ENCODE data around the gene OBSCN. TPM values are rescaled to one million over a fixed set of nuclear protein-coding genes. Genes with fewer than 3 reads are reported as not detected.

The OBSCN gene
- total RNA-seq, 2 experiments from 2014 or later, result 5.7 to 10.4 TPM

DNA sequence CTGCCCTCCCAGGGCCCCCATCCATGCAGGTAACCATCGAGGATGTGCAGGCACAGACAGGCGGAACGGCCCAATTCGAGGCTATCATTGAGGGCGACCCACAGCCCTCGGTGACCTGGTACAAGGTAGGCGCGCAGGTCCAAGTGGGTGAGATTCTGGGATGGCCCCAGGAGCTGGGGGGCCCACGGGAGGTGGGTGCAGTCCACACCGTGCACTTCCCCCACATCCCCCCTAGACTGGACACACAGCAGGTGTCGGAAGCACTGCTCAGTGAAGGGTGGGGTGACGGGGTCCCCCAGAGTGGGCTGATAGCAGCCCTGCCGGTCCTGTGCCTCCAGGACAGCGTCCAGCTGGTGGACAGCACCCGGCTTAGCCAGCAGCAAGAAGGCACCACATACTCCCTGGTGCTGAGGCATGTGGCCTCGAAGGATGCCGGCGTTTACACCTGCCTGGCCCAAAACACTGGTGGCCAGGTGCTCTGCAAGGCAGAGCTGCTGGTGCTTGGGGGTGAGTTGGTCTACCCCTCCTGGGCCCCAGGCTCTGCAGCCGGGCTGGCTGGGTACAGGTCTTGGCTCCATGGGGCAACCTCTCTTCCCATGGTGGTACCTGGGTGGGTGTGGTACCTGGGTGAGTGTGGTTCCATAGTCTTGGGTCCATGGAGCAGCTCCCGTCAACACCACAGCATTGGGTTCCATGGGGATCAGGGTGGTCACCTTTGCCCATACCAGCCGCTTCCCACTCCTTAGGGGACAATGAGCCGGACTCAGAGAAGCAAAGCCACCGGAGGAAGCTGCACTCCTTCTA, 158.4 kb downstream of the OBSCN start:
- ATAC-seq, result no peak

DNA sequence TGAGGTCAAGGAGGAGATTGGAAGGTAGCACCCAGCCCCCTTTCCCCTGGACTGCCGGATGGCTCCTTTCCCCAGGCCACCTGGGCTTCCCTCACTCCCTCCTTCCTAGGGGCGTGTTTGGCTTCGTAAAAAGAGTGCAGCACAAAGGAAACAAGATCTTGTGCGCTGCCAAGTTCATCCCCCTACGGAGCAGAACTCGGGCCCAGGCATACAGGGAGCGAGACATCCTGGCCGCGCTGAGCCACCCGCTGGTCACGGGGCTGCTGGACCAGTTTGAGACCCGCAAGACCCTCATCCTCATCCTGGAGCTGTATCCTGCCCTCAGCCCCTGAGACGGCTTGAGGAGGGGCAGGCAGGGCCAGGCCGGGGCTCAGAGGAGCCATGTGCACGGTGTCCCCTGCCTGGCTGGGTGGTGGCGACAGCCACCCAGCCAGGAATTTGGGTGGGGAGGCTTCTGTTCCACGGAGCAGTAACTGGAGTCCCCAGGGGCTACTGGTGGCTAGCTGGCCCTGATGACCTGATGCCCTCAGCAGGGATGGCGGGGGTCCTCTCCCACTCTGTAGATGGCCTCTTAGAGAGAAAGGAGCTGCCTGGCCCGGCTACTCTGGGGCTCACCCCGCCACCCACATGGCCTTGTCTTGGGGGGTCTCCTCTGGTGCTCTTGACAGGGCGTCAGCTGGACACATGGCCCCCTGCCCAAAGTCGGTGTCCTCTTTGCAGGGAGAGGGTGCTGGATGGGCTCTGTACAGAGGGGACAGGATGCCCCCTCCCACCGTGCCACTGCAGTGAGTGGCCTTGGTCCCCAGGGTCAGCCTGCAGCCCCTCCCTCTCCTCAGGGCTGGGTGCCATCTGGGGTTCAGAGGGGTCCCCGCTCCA, 159.3 kb downstream of the OBSCN start:
- no peak for DNase-seq
- H3K36me3 Mint-ChIP-seq, result no peaks in the 10 kb centered on the region
- peaks cover 2% of the 10 kb centered on the region for H3K4me1 Mint-ChIP-seq

More for the DNA sequence above, 158.4 kb downstream of the OBSCN start:
- H3K27ac Mint-ChIP-seq, result no peak overlapping the region
- CTCF ChIA-PET, result no interaction called here
- no peaks in the 10 kb centered on the region for H3K27me3 Mint-ChIP-seq
- H3K36me3 Mint-ChIP-seq, result no peaks in the 10 kb centered on the region
- no peak overlapping the region for H3K4me3 Mint-ChIP-seq
- H3K4me1 Mint-ChIP-seq, result peaks cover 2% of the 10 kb centered on the region
- DNase-seq, result no peak
- no peaks in the 10 kb centered on the region for H3K9me3 Mint-ChIP-seq (ENCODE audit: low read depth)

DNA sequence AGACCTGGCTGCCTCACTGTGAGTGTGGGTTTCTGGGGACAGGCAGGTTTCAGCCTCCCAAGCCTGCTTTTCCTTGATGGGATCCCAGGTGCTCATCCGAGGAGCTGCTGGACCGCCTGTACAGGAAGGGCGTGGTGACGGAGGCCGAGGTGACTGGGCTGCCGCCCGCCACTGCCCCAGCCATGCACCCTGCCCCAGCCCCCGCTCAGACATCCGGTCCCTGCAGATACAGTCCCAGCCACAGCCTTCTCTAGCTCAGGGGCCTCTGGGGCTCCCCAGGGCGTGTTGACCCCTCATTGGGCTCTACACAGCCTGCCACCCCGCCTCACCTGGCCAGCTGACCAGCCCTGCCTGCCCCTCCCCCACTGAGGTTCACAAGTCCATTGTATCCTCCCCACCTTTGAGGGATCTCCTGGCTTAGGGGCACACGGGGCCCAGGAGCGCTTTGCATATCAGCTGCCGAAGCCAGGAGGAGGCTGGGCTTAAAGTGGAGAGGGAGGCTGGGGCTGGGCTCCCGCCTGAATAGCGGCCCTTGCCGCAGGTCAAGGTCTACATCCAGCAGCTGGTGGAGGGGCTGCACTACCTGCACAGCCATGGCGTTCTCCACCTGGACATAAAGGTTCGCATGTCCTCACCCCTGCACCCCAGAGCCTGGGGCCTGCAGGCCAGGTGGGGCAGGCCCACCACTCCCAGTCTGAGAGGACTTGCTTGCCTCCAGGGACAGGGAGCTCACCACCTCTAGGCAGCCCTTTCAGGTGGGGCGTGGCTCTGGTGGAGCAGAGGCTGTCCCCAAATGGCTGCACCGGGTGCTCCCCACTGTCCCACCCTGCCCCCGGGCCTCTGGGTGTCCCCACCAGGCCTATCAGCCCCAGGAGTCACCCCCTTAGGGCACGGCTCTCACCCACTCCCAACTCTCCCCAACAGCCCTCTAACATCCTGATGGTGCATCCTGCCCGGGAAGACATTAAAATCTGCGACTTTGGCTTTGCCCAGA, 160.3 kb downstream of the OBSCN start:
- ATAC-seq (peak; percentile 47), DNase-seq (no peak)
- H3K27ac Mint-ChIP-seq, result peak overlapping the region; percentile 46
- H3K27me3 Mint-ChIP-seq, result no peaks in the 10 kb centered on the region
- no peak overlapping the region for H3K4me3 Mint-ChIP-seq
- H3K4me1 Mint-ChIP-seq, result peaks cover 2% of the 10 kb centered on the region
- no peaks in the 10 kb centered on the region for H3K36me3 Mint-ChIP-seq
- no peaks in the 10 kb centered on the region for H3K9me3 Mint-ChIP-seq (ENCODE audit: low read depth)
- CTCF ChIA-PET, result interaction anchor here (0.9 kb wide), 1 partner anchor 235 kb away, joined by 3 read pairs; no protein-coding TSS in a partner anchor

More for the DNA sequence above, 159.3 kb downstream of the OBSCN start:
- no peak for ATAC-seq
- Mint-ChIP-seq H3K4me3 (no peak overlapping the region), H3K9me3 (ENCODE audit: low read depth) (no peaks in the 10 kb centered on the region), H3K27me3 (no peaks in the 10 kb centered on the region), H3K27ac (no peak overlapping the region)
- CTCF ChIA-PET, result interaction anchor here (0.9 kb wide), 1 partner anchor 234 kb away, joined by 3 read pairs; no protein-coding TSS in a partner anchor

DNA sequence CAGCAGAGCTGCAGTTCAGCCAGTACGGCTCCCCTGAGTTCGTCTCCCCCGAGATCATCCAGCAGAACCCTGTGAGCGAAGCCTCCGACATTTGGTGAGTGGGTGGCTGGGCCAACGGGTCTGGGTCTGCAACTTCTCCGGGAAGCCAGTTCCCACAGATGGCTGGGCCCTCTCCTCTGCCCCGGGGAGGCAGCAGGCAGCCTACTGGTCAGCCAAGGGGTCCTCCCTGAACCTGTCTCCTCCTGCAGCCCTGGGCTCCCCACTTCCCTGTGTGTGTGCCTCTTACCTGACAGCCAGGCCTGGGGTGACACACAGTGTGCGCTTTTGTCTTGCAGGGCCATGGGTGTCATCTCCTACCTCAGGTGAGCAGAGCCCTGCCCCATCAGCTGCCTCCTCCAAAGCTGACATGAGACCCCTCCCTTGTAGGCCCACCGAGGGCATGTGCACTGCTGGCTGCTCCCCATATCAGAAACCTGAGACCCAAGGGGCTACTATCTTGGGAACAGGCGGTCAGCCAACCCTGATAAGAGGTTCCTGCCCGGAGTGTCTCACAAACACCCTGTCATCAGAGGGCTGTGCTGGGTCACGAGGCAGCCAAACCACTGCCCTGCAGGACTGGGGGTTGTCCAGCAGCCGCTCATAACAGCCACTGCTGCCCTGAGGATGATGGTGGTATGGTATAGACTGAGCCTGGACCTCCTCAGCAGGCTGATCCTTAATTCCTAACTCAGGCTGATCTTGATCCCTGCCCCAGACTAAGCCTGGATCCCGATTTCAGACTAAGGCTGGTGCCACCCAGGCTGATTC, 161.2 kb downstream of the OBSCN start:
- peaks cover 2% of the 10 kb centered on the region for H3K4me1 Mint-ChIP-seq
- H3K4me3 Mint-ChIP-seq, result no peak overlapping the region
- H3K27me3 Mint-ChIP-seq, result no peaks in the 10 kb centered on the region
- CTCF ChIA-PET, result no interaction called here
- no peaks in the 10 kb centered on the region for H3K36me3 Mint-ChIP-seq
- DNase-seq (no peak), ATAC-seq (no peak)
- no peak overlapping the region for H3K27ac Mint-ChIP-seq
- no peaks in the 10 kb centered on the region for H3K9me3 Mint-ChIP-seq (ENCODE audit: low read depth)

DNA sequence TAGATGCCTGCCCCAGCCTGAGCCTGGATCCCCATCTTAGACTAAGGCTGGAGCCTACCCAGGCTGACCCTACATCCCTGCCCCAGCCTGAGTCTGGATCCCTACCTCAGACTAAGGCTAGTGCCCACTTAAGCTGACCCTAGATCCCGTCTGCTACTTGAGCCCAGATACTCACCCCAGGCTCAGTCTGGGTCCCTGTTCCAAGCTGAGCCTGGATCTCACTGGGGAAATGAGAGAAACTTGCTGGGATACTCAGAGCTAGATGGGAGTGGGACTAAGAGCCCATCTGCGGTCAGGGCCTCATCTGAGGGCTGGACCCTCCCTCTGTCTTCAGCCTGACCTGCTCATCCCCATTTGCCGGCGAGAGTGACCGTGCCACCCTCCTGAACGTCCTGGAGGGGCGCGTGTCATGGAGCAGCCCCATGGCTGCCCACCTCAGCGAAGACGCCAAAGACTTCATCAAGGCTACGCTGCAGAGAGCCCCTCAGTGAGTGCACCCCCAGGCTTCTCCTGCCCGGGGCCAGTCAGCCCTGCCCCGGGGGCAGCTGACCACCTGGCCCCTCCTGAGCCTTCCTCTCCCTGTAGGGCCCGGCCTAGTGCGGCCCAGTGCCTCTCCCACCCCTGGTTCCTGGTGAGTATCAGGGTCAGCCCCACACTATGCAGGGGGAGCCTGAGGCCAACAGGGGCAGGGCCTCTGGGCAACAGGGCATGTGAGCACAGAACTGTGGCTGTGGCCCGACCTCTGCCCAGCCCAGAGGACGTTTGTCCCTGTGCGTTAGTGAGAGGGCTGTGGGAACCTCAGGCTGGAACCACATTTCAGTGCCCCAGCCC, 162.0 kb downstream of the OBSCN start:
- no peaks in the 10 kb centered on the region for H3K27me3 Mint-ChIP-seq
- H3K9me3 Mint-ChIP-seq (ENCODE audit: low read depth), result no peaks in the 10 kb centered on the region
- CTCF ChIA-PET, result no interaction called here
- H3K27ac Mint-ChIP-seq, result no peak overlapping the region
- no peaks in the 10 kb centered on the region for H3K36me3 Mint-ChIP-seq
- DNase-seq (no peak), ATAC-seq (no peak)
- peaks cover 2% of the 10 kb centered on the region for H3K4me1 Mint-ChIP-seq
- no peak overlapping the region for H3K4me3 Mint-ChIP-seq

DNA sequence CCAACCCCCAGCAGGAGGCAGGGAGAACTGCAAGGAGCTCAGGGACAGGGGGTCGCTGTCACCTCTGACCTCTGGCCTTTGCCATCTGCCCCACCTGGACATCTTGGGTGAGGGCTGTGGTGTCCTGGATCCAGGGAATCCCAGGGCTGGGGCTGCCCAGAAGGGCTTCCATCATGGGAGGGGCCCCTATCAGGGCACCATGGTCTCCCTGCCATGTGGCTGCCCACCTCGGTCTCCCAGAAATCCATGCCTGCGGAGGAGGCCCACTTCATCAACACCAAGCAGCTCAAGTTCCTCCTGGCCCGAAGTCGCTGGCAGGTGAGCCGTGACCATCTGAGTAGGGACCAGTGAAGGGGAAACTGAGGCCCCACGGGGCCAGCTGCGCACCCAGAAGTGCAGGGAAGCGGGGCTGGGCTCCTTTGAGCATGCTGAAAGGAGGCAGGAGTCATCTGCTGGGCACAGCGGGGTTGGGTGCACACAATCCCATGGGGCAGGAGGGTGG, 162.6 kb downstream of the OBSCN start:
- DNase-seq, result no peak
- CTCF ChIA-PET, result no interaction called here
- no peak overlapping the region for H3K4me3 Mint-ChIP-seq
- no peaks in the 10 kb centered on the region for H3K36me3 Mint-ChIP-seq
- no peaks in the 10 kb centered on the region for H3K9me3 Mint-ChIP-seq (ENCODE audit: low read depth)
- no peaks in the 10 kb centered on the region for H3K27me3 Mint-ChIP-seq
- peaks cover 2% of the 10 kb centered on the region for H3K4me1 Mint-ChIP-seq
- ATAC-seq, result no peak
- H3K27ac Mint-ChIP-seq, result no peak overlapping the region

DNA sequence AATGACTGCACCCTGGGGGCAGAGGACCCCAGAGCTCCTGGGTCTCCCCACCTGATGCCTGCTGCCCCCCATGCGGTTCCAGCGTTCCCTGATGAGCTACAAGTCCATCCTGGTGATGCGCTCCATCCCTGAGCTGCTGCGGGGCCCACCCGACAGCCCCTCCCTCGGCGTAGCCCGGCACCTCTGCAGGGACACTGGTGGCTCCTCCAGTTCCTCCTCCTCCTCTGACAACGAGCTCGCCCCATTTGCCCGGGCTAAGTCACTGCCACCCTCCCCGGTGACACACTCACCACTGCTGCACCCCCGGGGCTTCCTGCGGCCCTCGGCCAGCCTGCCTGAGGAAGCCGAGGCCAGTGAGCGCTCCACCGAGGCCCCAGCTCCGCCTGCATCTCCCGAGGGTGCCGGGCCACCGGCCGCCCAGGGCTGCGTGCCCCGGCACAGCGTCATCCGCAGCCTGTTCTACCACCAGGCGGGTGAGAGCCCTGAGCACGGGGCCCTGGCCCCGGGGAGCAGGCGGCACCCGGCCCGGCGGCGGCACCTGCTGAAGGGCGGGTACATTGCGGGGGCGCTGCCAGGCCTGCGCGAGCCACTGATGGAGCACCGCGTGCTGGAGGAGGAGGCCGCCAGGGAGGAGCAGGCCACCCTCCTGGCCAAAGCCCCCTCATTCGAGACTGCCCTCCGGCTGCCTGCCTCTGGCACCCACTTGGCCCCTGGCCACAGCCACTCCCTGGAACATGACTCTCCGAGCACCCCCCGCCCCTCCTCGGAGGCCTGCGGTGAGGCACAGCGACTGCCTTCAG, 163.3 kb downstream of the OBSCN start:
- DNase-seq (no peak), ATAC-seq (no peak)
- Mint-ChIP-seq H3K27me3 (no peaks in the 10 kb centered on the region), H3K27ac (no peak overlapping the region), H3K4me1 (peaks cover 2% of the 10 kb centered on the region), H3K36me3 (no peaks in the 10 kb centered on the region), H3K4me3 (no peak overlapping the region), H3K9me3 (ENCODE audit: low read depth) (no peaks in the 10 kb centered on the region)
- CTCF ChIA-PET, result no interaction called here

DNA sequence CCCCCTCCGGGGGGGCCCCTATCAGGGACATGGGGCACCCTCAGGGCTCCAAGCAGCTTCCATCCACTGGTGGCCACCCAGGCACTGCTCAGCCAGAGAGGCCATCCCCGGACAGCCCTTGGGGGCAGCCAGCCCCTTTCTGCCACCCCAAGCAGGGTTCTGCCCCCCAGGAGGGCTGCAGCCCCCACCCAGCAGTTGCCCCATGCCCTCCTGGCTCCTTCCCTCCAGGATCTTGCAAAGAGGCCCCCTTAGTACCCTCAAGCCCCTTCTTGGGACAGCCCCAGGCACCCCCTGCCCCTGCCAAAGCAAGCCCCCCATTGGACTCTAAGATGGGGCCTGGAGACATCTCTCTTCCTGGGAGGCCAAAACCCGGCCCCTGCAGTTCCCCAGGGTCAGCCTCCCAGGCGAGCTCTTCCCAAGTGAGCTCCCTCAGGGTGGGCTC, 163.9 kb downstream of the OBSCN start:
- CTCF ChIA-PET, result no interaction called here
- H3K9me3 Mint-ChIP-seq (ENCODE audit: low read depth), result no peaks in the 10 kb centered on the region
- H3K27me3 Mint-ChIP-seq, result no peaks in the 10 kb centered on the region

DNA sequence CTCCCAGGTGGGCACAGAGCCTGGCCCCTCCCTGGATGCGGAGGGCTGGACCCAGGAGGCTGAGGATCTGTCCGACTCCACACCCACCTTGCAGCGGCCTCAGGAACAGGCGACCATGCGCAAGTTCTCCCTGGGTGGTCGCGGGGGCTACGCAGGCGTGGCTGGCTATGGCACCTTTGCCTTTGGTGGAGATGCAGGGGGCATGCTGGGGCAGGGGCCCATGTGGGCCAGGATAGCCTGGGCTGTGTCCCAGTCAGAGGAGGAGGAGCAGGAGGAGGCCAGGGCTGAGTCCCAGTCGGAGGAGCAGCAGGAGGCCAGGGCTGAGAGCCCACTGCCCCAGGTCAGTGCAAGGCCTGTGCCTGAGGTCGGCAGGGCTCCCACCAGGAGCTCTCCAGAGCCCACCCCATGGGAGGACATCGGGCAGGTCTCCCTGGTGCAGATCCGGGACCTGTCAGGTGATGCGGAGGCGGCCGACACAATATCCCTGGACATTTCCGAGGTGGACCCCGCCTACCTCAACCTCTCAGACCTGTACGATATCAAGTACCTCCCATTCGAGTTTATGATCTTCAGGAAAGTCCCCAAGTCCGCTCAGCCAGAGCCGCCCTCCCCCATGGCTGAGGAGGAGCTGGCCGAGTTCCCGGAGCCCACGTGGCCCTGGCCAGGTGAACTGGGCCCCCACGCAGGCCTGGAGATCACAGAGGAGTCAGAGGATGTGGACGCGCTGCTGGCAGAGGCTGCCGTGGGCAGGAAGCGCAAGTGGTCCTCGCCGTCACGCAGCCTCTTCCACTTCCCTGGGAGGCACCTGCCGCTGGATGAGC, 164.5 kb downstream of the OBSCN start:
- Mint-ChIP-seq H3K4me3 (no peak overlapping the region), H3K4me1 (peaks cover 2% of the 10 kb centered on the region), H3K9me3 (ENCODE audit: low read depth) (no peaks in the 10 kb centered on the region), H3K27ac (no peak overlapping the region), H3K27me3 (no peaks in the 10 kb centered on the region), H3K36me3 (no peaks in the 10 kb centered on the region)
- no peak for ATAC-seq
- no peak for DNase-seq
- CTCF ChIA-PET, result no interaction called here

More for the DNA sequence above, 163.9 kb downstream of the OBSCN start:
- no peak overlapping the region for H3K4me3 Mint-ChIP-seq
- ATAC-seq (no peak), DNase-seq (no peak)
- no peaks in the 10 kb centered on the region for H3K36me3 Mint-ChIP-seq
- H3K4me1 Mint-ChIP-seq, result peaks cover 2% of the 10 kb centered on the region
- no peak overlapping the region for H3K27ac Mint-ChIP-seq

DNA sequence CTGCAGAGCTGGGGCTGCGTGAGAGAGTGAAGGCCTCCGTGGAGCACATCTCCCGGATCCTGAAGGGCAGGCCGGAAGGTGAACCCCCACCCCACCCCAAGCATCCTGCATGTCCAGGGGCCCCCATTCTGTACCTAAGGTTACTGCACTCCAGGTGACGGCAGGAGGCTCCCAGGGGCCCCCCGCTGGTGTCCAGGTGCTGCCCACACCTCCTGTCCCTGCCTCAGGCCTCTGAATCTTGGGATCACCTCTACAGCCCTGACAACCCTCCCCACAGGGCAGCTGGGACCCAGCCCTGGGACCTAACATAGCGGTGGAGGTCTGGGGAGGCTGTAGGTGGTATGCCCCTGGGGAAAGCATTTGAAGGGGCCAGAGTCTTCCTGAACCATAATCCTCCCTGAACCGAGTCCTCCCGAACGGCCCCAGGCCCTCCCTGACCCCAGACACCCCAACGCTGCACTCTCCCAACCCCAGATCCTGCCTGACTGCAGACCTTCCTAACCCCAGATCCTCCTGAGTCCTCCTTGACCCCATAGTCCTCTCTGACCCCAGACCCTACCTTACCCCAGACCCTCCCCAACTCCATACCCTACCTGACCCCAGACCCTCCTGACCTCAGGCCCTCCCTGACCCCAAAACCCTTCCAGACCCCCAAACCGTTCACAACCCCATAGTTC, 165.3 kb downstream of the OBSCN start:
- DNase-seq, result no peak
- Mint-ChIP-seq H3K4me3 (no peak overlapping the region), H3K27ac (no peak overlapping the region), H3K4me1 (no peaks in the 10 kb centered on the region), H3K9me3 (ENCODE audit: low read depth) (no peaks in the 10 kb centered on the region), H3K36me3 (no peaks in the 10 kb centered on the region), H3K27me3 (no peaks in the 10 kb centered on the region)
- ATAC-seq, result no peak
- CTCF ChIA-PET, result no interaction called here
